ENCODE results near the gene SHISAL2A.

The SHISAL2A gene

GRCh38 chr1:52623812-52624211 is 9.2 kb upstream of the SHISAL2A start:
- no peak for DNase-seq

- DNase-seq: no peak
Measured at GRCh38 chr1:52627028-52627427, 5.9 kb upstream of the SHISAL2A start.

GRCh38 chr1:52628614-52629324 is 4.2 kb upstream of the SHISAL2A start:
- DNase-seq: no peak

- no peak for DNase-seq
Measured at GRCh38 chr1:52629325-52629643, 3.7 kb upstream of the SHISAL2A start.

GRCh38 chr1:52629667-52630066 is 3.3 kb upstream of the SHISAL2A start:
- DNase-seq: no peak

- DNase-seq: no peak
Measured at GRCh38 chr1:52631759-52632331, 1.1 kb upstream of the SHISAL2A start.

- no peak for DNase-seq
Measured at GRCh38 chr1:52633291-52633754, 355 bp downstream of the SHISAL2A start.

- DNase-seq: no peak
Measured at GRCh38 chr1:52634111-52634510, 1.1 kb downstream of the SHISAL2A start.

- no peak for DNase-seq
Measured at GRCh38 chr1:52635321-52636089, 2.5 kb downstream of the SHISAL2A start.

- DNase-seq: no peak
Measured at GRCh38 chr1:52636721-52637695, 4.0 kb downstream of the SHISAL2A start.

- no peak for DNase-seq
Measured at GRCh38 chr1:52637946-52638345, 5.0 kb downstream of the SHISAL2A start.

- DNase-seq: no peak
Measured at GRCh38 chr1:52640697-52641096, 7.7 kb downstream of the SHISAL2A start.

- DNase-seq: no peak
Measured at GRCh38 chr1:52641307-52641706, 8.3 kb downstream of the SHISAL2A start.

- DNase-seq: no peak
Measured at GRCh38 chr1:52645261-52645660, 12.3 kb downstream of the SHISAL2A start.

GRCh38 chr1:52651904-52652303 is 18.9 kb downstream of the SHISAL2A start:
- DNase-seq: no peak

GRCh38 chr1:52653207-52653849 is 20.4 kb downstream of the SHISAL2A start:
- no peak for DNase-seq

- DNase-seq: no peak
Measured at GRCh38 chr1:52654063-52654462, 21.1 kb downstream of the SHISAL2A start.

- DNase-seq: no peak
Measured at GRCh38 chr1:52657702-52658101, 24.7 kb downstream of the SHISAL2A start.

GRCh38 chr1:52658795-52659194 is 25.8 kb downstream of the SHISAL2A start:
- DNase-seq: no peak

GRCh38 chr1:52659356-52659755 is 26.4 kb downstream of the SHISAL2A start:
- no peak for DNase-seq

- no peak for DNase-seq
Measured at GRCh38 chr1:52659851-52660596, 27.1 kb downstream of the SHISAL2A start.

- DNase-seq: no peak
Measured at GRCh38 chr1:52660807-52661206, 27.8 kb downstream of the SHISAL2A start.
